NCI-H446 treated with DMSO at 0.1 percent for 48 hours (cell line): ENCODE measurements around the gene DNASE1L3.
"Not testable (repeated sequence)": the region's sequence is repeated elsewhere in the genome, so short reads cannot be mapped to it uniquely, and the experiment has no call there.

Experiments used
- DNase-seq: peaks from one replicate; lab custom pipeline; 2025; lab: John Stamatoyannopoulos, UW

The DNASE1L3 gene, protein sequence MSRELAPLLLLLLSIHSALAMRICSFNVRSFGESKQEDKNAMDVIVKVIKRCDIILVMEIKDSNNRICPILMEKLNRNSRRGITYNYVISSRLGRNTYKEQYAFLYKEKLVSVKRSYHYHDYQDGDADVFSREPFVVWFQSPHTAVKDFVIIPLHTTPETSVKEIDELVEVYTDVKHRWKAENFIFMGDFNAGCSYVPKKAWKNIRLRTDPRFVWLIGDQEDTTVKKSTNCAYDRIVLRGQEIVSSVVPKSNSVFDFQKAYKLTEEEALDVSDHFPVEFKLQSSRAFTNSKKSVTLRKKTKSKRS

DNA sequence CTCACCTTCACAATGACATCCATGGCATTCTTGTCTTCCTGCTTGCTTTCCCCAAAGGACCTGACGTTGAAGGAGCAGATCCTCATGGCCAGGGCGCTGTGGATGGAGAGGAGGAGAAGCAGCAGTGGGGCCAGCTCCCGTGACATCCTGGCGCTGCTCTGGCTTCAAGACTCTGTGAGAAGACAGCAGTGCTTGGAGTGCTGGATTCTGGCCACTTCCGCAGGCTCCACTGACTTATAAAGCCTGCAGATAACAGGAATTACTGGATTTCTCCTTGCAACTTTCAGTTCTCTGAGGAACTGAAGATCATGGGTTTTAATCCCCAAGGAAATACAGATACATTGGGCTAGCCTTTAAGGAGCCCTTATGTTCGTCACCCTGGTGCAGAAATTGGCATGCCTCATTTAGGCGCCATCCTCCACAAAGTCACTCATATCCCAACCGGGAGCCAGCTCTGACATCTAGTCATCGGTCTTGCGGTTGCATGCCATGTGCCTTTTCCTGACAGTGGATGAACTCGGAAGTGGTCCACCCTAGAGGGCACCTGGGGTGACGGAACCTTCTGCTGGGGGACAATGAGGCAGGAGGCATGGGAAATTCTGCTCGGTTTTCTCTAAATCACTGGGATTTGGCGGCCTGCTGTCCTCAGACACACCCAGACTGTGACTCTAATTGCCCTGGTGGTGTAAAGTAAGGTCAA is at the start of gene DNASE1L3:
Gene DNASE1L3 (minus strand): TSS at position 212 of the 700 bp plus-strand sequence. CDS start 66 bp downstream, at position 146.
- DNase-seq = no peak

DNA sequence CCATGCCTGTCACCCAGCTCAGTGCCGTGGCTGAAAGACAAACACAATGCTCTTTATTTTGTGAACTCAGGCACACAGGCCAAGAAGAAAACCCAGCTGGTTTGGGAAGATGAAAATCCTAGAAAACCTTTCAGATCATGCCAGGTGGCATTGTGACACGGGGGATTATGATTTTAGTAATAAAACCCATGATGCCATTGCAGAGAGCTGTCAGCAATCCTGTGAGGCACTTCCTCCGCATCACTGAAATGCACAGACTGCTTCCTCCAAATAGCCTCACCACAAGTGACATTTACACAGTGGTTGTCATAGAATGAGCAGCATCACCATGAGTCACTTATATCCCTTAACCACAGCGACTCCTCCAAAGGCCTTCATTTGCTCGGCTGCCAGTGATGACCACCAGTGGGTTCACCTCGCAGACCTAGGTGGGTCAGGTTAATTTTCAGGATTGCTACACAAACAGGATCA is 49.5 kb upstream of the DNASE1L3 start:
- DNase-seq = no peak

DNA sequence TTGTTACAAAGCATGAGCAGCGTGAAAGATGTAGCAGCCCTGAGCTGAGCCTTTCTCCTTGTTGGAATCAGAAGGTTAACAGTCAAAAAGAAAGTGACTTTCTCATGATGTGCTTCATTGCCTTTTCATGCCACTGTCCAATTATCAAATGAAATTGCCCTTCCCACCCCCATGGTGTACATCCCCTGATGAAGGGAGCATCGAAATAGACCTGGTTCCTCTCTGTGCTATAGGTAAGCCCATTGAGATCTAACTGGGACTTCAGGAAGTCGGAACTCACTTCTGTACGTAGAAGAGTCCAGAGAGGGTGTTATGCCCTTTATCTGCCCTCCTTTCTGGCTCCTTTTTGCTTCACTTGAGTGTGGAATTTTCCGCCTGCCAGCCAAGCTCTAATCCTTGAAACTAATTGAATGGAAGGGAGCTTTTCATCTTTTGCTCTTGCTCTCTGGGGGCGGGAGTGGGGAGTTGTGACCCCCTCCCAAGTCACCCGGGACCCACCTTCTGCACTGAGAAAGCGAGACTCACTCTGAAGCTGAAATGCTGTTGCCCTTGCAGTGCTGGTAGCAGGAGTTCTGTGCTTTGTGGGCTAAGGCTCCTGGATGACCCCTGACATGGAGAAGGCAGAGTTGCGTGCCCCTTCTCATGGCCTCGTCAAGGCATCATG is 47.8 kb upstream of the DNASE1L3 start:
- no peak for DNase-seq

DNA sequence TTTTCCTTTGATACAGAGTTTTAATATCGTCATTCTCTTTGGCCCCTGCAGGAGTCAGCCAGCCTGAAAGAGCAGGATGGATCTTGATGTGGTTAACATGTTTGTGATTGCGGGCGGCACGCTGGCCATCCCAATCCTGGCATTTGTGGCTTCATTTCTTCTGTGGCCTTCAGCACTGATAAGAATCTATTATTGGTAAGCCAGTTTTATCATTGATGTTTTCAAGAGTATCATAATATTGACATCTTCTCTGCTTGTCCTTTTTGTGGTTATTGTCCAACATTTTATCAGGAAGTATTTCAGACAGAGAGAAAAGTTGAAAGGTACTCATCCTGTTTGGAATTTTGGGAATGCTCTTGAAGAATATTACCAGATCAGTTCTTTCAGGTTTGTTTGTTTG is 45.7 kb upstream of the DNASE1L3 start:
- no peak for DNase-seq

DNA sequence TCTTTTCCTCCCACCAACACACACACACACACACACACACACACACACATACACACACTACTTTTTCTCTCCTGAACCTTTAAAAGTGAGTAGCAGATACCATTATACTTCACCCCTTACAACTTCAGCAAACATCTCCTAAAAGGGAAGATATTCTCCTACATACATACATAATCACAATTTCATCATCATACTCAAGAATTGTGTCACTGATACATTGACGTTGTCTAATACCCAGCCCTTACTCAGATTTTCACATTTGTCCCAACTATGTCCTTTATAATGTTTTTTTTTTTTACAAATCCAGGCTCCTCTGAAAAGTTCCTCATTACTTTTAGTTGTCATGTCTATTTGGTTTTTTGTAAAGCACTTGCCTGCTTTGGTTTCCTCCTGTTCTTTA is 45.3 kb upstream of the DNASE1L3 start:
- no peak for DNase-seq

DNA sequence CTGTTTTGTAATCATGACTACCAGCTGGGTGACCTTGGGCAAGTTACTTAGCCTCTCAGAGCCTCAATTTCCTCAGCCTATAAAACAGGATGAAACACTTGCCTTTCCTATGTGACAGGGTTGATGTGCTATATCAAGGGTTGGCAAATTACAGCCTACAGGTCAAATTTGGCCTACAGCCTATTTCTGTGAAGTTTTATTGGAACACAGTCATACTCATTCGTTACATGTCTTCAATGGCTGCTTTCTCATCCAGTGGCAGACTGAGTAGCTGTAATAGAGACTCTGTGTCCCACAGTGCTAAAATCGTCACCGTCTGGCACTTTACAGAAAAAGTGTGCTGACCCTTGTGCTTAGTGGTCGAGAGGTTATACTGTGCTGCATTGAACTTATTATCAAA is 43.4 kb upstream of the DNASE1L3 start:
- no peak for DNase-seq

DNA sequence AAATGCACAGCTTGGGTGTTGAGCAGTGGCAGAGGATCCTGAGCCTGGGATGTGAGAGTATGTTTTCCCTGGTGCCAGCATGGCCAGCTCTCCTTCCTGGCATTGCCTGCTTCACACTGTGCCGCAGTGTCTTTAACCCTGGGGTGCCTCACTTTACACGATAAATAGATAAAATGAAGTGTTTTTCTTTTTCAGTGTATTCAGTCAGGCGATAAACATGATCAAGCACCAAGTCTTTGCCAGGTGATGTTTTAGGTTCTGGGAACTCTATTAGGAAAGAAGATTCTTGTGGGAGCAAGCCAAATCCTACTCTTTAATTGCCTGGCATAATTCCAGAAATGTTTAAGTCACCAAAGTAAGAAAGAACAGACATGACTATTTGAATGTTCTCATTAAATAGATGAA is 40.9 kb upstream of the DNASE1L3 start:
- peak; percentile 85 for DNase-seq

DNA sequence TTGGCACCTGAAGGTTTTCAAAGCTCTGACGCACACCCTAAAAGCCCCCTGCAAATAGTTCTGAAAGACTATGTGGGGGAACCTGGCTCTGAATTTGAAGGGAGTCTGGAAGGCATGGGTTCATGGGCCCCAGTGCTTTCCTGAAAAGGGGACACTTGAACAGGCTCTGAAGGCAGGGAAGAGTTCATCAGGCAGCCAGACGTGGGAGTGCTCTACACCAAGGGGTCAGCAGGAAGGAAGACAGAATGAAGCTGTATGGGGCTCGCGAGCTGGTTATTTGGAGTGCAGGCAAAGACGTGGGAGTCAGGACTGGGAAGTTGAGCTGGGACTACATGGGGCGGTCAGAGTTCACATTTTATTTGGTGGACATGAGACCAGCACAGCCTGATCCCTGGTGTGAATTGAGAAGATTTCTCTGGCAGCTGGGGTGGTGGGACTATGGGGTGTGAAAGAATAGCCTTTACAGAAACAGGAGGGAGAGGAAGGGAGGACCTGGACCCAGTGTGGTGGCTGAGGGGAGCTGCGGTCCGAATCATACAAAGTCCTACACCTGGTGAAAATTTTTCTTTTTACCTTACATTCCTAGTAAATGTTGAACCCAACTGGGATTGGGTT is 39.4 kb upstream of the DNASE1L3 start:
- DNase-seq = no peak

DNA sequence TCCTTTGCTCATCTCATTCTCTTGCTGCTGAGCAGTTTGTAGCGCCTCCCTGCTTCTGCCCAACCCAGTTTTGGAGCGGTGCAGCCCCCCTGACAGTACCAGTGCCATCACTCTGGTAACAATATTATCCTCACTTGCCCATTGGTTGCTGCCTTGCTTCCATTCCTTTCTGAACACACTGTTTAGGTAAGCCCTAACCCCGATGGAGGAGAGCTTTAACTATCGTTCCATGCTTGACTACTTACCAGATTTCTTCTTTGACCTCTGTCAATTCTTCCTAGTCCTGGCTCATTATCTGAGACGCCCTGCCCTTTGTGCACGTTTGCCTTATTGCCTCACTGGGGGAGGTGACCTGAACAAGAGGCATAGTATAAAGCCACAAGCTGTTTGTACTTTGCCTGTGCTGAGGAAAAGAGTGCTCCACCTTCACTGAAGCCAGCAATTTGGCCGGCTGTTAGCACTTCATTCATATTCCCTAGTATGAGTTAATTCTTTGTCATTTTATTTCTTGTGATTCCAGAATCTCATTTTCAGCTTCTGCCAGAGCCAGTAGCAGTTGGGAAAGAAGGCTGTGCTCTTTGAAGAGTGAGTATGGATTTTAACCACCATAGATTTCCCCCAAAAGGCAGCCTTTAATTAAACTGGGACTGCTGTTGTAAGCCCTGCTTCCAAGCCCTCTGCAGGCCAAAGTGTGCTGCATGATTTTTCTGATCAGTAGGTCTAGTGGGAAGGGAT is 38.8 kb upstream of the DNASE1L3 start:
- DNase-seq = no peak

DNA sequence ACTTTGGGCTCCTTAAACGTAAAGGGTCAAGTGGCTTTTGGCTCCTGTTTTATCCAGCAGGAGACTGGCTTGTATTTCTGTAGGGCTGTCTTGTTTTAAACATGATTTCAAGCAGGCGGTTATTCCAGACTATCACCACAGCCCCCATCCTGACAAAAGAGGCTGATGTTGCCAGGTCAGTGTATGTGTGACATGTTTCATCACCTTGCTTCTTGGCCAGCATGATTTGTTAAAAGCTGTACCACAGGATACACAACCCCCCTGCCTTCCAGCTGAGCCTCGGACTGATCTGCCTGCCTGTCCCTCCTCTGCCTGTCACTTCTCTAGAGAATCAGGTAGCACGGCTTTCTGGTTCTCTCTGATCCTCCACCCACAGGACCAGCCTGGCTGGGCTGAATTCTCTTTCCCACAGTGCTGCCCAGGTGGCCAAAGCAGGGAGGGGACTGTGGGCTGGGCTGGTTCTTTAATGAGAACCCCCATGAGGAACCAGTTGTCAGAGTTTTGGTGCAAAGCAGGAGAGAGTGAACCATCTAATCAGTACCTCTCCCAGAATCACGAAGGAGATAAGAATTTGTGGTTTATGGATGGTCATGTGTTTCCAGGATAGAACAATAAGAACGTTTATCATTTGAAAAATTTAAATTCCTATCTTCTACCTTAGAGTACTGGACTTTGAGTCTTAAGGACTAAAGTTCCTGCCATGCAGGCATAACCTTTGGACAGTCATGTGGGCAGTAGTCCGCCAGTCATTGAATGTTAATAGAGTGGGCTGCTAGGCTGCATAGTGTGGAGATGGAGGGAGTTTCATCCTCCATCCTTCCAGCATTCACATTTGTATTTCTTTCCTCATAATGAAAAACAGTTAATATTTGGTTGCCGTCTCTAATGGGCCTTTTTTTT is 35.6 kb upstream of the DNASE1L3 start:
- no peak for DNase-seq

DNA sequence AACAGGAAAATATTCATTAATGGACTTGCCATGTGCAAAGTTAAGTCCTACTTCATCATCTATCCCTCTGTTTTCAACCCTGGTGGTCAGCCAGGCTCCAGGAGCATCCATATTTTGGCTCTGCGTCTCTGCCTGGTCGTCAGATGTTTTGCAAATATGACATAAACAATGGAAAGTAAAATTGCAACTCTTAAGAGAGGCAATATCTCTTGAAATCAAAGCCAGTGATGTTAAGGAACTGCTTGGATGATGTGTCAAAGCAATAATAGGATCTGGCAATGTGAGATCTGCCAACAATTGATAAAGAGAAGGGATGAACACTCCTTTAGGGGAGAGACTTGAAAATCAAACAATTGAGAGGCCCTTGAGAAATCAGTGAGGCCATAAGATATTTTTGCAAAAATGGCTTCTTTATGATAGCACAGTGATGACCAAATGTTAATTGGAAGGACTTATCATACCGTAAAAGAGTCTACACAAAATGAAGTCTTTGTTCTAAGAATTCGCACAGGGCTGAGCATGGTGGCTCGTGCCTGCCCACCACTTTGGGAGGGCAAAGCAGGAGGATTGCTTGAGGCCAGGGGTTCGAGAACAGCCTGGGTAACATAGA is 33.3 kb upstream of the DNASE1L3 start:
- no peak for DNase-seq

DNA sequence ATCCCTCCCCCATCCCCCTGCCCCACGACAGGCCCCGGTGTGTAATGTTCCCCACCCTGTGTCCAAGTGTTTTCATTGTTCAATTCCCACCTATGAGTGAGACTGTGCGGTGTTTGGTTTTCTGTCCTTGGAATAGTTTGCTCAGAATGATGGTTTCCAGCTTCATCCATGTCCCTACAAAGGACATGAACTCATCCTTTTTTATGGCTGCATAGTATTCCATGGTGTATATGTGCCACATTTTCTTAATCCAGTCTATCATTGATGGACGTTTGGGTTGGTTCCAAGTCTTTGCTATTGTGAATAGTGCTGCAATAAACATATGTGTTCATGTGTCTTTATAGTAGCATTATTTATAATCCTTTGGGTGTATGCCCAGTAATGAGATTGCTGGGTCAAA is 32.1 kb upstream of the DNASE1L3 start:
- not testable (repeated sequence) for DNase-seq

DNA sequence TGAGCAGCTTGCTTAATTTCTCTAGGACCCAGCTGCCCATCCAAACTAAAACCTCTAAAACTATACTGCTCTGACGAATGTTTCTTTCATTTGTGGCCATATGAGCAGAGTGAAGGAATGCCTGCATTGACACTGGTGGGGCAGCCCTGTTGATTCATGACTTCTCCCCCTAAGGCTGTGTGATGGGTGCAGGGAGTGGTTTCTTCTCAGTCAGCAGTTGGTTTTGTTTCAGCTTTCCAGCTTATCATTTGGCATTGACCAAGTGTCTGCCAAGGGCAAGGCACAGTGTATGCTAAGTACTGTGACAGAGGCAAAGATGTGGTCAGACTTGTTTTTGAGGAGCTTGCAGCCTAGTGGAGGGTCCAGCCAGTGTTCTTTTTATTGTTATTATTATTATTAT is 31.6 kb upstream of the DNASE1L3 start:
- no peak for DNase-seq

DNA sequence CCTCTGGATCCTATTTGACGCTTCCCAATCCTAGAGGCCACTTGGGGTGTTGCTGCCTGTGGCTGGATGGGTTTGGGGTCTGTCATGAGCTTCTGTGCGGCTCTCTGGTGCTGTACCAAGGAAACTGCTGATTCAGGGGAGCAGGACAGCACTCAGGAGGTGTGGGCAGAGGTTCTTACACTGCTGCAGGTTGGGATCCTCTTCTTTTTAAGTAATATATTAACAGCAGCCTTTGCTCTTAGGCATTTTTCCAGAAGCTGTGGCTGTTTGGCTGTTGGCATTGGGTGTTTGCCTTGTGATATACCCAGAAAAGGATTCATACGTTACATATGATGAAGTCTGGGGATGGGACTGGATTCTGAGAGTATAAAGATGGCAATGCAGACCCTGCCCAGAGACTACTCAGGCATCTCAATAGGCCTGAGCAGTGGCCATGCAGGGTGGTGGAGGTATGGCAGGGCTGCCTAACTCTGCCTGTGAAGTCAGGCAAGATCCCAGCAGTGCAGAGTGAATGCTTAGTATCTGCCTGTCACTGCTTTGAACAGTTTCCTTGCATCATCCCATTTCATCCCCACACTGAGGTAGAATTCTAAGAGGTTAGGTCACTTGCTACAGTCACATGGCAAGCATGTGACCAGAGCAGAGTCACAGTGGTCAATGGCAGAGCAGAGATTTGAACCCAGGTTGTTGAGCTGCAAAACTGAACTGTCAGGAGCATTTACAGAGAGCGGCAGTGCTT is 30.7 kb upstream of the DNASE1L3 start:
- no peak for DNase-seq

DNA sequence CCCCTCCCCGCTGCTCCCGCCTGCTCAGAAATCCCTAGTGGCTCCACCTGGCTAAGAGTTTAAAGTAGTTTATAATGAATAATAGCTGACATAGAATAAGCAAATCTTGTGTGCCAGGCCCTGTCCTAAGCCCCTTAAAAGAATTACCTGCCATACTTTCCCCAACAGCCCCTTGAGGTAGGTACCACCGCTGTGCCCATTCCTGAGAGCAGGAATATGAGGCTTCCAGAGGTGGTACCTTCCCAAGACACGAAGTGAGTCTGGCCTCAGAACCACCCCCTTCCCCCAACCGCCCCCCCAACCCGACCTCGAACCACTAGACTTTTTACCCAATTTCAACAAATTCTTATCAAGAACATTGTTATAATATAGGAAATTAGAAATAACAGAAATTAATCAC is 28.1 kb upstream of the DNASE1L3 start:
- no peak for DNase-seq

DNA sequence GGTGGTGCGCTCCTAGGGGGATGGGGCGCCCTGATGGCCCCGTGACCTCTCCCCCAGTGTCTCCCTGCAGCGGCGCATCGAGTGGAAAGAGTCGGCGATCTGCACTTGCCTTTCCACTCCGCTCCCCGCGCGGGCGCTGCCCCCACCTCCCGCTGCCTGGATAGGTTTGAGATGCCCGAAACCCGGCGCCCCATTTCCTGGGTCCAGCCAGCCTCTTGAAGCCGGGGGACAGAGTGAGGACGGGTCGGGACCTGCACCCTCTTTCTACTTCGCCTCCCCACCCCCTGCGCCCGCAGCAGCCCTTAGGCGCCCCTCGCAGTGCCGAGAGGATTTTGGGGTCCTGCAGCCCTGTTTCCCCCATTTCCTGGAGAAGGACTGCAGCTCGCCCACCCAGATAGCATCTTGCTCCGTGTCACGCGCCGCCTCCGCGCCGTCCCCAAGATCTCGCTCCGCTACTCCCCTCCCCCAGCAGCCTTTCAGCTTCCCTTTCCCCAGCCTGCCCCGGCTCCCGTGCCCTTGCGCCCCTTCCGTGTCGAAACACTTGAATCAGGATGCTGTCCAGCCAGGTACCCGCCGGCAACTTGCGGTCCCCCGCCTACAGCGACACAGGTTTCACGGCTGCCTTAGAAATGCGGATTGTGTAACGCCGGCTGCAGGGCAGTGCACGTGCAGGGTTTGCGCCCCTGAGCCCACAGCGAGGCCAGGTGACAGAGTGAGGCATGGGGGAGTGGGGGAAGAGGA is 27.3 kb upstream of the DNASE1L3 start:
- no peak for DNase-seq

DNA sequence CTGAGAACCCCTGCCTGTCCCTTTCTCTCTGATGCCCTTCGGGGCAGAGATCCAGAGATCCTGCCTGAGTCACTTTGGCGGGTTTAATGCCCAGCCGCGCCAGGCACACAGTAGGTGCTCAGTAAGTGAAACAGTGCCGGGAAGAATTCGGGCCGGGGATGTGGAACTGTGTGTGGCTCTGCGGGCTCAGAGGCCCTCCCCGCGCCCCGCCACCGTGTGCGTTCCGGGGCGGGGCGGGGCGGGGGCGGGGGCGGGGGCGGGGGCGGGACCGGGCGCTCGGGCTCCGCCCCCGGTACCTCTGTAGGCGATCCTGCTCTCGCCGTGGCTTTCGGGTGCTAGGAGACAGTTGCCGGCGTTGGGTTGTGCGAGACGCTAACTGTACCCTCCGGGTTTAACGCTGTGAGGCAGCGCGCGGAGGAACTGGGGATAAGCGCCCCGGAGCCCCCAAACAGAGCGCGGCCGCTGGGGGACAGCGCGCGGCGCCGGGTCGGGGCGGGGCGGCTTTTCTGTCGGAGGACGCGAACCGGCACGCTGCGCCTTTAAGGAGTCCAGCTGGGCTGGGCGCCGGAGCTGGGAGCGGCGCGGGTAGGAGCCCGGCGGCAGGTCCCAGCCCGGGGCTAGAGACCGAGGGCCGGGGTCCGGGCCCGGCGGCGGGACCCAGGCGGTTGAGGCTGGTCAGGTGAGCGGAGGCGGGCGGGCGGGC is 26.6 kb upstream of the DNASE1L3 start, which contains the start of gene ABHD6:
Gene ABHD6 (plus strand): TSS at position 555 of the 703 bp plus-strand sequence. CDS start 18,795 bp downstream, outside the sequence.
- no peak for DNase-seq
